Measurements from ENCODE around the gene TRDMT1.

The TRDMT1 gene

DNA sequence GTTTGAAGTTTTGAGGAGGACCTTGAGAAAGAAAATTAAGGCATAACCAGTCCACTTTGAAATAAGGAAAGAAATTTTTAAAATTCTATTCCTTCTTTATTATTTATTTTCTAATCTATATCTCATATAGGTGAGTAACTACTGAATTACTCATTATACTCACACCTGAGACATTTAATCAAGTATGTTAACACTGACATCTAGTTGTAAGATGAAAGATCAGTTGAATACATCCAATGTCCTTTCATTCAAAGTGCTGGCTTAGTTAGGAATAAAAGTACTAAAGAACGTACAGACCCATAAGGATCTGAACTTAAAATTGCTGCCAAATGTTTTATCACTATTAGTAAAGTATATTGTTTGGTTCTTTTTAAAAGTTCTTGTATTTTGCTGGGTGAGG lies 23.5 kb downstream of the TRDMT1 start:
- no peak for TF ChIP-seq CTCF (IDR thresholded peaks at IDR 0.05; ENCODE audit: insufficient read depth, low read depth, low read length, missing control alignments)
- DNase-seq (ENCODE audit: low read depth): peak; percentile 43
- no peak overlapping the region for H3K4me3 ChIP-seq (ENCODE audit: low read length)

GRCh38 chr10:17177014-17177413 lies 24.5 kb downstream of the TRDMT1 start:
- no peak overlapping the region for H3K4me3 ChIP-seq (ENCODE audit: low read length)
- no peak for DNase-seq (ENCODE audit: low read depth)
- TF ChIP-seq CTCF (IDR thresholded peaks at IDR 0.05; ENCODE audit: insufficient read depth, low read depth, low read length, missing control alignments): no peak

DNA sequence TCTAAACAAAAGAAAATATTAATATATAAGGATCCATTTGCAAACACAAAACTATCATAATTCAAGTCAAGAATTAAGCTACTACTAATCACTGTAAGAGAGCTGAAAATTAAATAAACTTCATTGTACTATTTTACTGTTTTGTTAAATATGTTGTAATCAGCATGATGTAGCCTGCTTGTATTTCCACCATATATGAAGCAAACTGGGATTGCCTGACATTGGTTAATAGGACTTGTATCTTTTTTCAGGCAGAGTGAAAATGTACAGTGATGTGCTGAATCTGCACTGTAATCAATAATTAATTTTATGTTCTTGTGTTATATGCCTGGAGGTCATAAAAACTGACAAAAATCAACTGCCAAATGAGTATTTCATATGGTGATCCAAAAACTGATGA lies 25.4 kb downstream of the TRDMT1 start:
- H3K4me3 ChIP-seq (ENCODE audit: low read length): no peak overlapping the region
- no peak for DNase-seq (ENCODE audit: low read depth)
- no peak for TF ChIP-seq CTCF (IDR thresholded peaks at IDR 0.05; ENCODE audit: insufficient read depth, low read depth, low read length, missing control alignments)

DNA sequence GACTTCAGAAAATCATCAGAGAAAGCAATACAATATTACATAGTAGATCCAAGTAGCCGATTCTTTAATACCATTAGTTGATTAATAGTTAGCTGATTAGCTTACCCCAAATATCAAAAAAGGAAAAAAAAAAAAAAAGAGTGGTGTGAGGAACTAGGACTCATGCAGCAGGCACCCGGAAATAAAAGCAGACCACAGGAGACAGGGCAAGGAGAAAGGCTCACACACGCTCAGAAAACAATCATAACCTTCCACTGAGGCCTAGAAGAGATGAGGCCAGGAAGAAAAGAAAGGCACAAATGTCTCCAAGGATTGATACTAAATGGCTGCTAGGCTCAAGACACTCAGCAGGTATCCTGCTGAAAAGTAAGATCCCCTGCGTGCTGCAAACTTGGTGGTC lies 25.9 kb downstream of the TRDMT1 start:
- no peak for TF ChIP-seq CTCF (IDR thresholded peaks at IDR 0.05; ENCODE audit: insufficient read depth, low read depth, low read length, missing control alignments)
- no peak overlapping the region for H3K4me3 ChIP-seq (ENCODE audit: low read length)
- peak; percentile 19 for DNase-seq (ENCODE audit: low read depth)

DNA sequence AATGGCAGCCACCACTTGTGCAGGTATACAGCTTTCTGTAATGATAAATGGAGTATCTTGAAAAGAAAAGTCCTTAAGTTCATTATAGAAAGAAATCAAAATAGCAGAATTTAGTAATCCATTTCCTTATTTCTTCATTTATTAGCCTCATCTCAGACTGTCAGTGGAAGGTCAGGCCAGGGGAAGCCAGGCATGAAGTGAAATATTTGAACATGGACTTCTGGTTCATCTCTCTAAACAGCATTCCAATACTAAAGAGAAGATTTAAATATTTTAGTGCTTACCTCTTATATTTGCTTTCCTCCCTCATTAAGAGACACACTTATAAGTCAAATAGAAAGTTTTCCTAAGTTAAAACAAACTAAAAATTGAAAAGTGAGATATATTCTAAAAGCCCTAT lies 26.8 kb downstream of the TRDMT1 start:
- no peak for TF ChIP-seq CTCF (IDR thresholded peaks at IDR 0.05; ENCODE audit: insufficient read depth, low read depth, low read length, missing control alignments)
- no peak overlapping the region for H3K4me3 ChIP-seq (ENCODE audit: low read length)
- no peak for DNase-seq (ENCODE audit: low read depth)

DNA sequence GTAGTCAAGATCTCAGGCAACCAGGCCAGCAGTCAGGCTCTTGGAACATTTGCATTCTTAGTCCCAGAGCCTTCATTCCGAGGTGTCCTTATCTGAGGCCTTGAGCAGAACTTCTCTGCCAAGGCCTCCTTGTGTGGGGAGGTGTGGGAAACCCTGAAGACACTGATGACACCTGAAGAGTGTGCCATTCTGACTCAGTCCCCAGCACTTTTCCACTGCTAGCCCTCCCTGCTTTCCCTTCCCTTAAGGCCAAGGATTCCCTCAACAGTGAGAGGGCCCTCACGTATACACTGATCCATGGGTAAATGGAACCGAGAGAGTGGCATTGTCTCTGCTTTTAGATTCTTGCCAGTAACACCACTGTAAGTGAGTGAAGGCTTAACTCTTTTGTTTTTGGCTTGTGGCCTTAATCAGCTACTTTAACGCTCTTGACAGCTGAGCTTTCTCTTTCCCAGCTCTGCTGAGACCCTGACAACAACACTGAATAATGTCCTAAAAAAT lies 30.3 kb downstream of the TRDMT1 start:
- DNase-seq (ENCODE audit: low read depth): no peak
- TF ChIP-seq CTCF (IDR thresholded peaks at IDR 0.05; ENCODE audit: insufficient read depth, low read depth, low read length, missing control alignments): no peak
- no peak overlapping the region for H3K4me3 ChIP-seq (ENCODE audit: low read length)

- DNase-seq (ENCODE audit: low read depth): no peak
- no peak for TF ChIP-seq CTCF (IDR thresholded peaks at IDR 0.05; ENCODE audit: insufficient read depth, low read depth, low read length, missing control alignments)
Observed at GRCh38 chr10:17169803-17170202, 31.7 kb downstream of the TRDMT1 start.

More at GRCh38 chr10:17169803-17170202, 31.7 kb downstream of the TRDMT1 start:
- H3K4me3 ChIP-seq (ENCODE audit: low read length): no peak overlapping the region
